Measurements from ENCODE around the gene KCNJ1. TPM values are rescaled to one million over a fixed set of nuclear protein-coding genes. Genes with fewer than 3 reads are reported as not detected.

The KCNJ1 gene
- total and polyA plus RNA-seq, 2 experiments from 2014 or later = 0.16 TPM; not detected in 1

GRCh38 chr11:128828350-128828749 is 38.7 kb downstream of the KCNJ1 start (continued):
- no peak for TF ChIP-seq ZNF114 (CRISPR knock-in tag; IDR thresholded peaks at IDR 0.05)

- H3K79me2 ChIP-seq (replicated peaks; ENCODE audit: insufficient read depth) = no peaks in the 10 kb centered on the region
- no peaks in the 10 kb centered on the region for H3F3A ChIP-seq (replicated peaks; ENCODE audit: low read depth)
- no peaks in the 10 kb centered on the region for H4K20me1 ChIP-seq (replicated peaks; ENCODE audit: insufficient read depth)
- TF ChIP-seq ZNF462 (CRISPR knock-in tag; IDR thresholded peaks at IDR 0.05) = no peak
- TF ChIP-seq CTCF (conservative IDR thresholded peaks at IDR 0.05; ENCODE audit: low read depth in 2 of 2) = peak in 1 of 2 experiments; percentile 15; a peak in 1 of 4 replicates
- Mint-ChIP-seq H3K4me3 (no peak overlapping the region), H3K36me3 (ENCODE audit: low read depth) (no peaks in the 10 kb centered on the region), H3K27ac (no peak overlapping the region), H3K9me3 (no peaks in the 10 kb centered on the region; the same call in 2 of the 3 replicates), H3K4me1 (peaks cover 29% of the 10 kb centered on the region), H3K27me3 (ENCODE audit: insufficient read depth, low read depth, poor library complexity) (peaks cover 7% of the 10 kb centered on the region)
- ATAC-seq = no peak
- H3K4me1 ChIP-seq (ENCODE audit: insufficient read depth) = peaks cover 10% of the 10 kb centered on the region; the same call in 1 of the 2 replicates
- H3K27me3 ChIP-seq (ENCODE audit: insufficient read depth) = peaks cover 20% of the 10 kb centered on the region
- no peak overlapping the region for H3K4me2 ChIP-seq
- no peaks in the 10 kb centered on the region for H3K36me3 ChIP-seq (ENCODE audit: insufficient read depth)
- no peak overlapping the region for H3K4me3 ChIP-seq
- DNase-seq (ENCODE audit: low spot score) = no peak
- H3K27ac ChIP-seq (ENCODE audit: low read depth) = no peak overlapping the region
- H3K9me2 ChIP-seq (ENCODE audit: insufficient read depth) = no peaks in the 10 kb centered on the region
- H2AFZ ChIP-seq = no peak overlapping the region; the same call in 1 of the 2 replicates
Observed at GRCh38 chr11:128827191-128827893, 39.8 kb downstream of the KCNJ1 start.

Data from GM23338 (cell line).